ENCODE data around the gene VPS50.

VPS50 gene

DNA sequence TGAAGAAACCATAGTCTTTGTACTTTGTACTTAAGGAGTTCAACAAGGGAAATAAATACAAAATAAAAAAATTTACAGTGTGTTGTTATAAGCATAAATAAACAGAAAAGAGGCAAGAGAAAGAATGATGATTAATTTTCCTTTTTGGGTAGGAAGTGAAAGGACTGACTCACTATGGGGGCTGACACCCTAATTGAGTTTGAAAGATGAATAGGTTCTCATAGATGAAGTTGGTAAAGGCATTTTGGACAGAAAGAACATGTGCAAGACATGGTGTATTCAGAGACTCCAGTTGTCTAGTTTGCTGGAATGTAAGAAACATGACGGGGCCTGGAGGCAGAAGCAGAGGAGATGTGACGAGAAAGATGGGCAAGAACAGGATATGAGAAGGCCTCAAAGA lies 83.7 kb downstream of the VPS50 start:
- TF ChIP-seq, protein P1, sequence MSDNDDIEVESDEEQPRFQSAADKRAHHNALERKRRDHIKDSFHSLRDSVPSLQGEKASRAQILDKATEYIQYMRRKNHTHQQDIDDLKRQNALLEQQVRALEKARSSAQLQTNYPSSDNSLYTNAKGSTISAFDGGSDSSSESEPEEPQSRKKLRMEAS (IDR thresholded peaks at IDR 0.05) = no peak
- TF ChIP-seq FOXM1 (IDR thresholded peaks at IDR 0.05; ENCODE audit: borderline replicate concordance, low read depth) (no peak), ZBTB7A (IDR thresholded peaks at IDR 0.05; ENCODE audit: low read depth) (no peak), RAD21 (IDR thresholded peaks at IDR 0.05; ENCODE audit: low read depth) (no peak)

DNA sequence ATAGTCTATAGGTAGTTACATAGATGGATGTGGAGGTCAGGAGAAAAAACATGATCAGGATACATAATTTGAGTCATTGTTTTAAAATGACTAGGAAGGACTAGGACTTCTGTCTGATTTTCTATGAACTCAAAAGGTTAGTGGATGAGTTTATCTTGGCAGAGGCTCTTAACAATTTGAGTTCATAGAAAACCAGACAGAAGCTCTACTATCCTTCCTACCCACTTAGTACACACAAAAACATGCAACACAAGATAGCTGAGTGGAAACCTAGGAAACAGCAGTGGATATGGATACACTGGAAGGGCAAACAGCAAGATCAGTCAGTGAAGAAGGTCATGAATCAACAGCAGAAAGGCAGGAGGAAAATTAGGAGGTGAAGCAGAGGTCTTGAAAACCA lies 84.6 kb downstream of the VPS50 start:
- TF ChIP-seq, protein P2, sequence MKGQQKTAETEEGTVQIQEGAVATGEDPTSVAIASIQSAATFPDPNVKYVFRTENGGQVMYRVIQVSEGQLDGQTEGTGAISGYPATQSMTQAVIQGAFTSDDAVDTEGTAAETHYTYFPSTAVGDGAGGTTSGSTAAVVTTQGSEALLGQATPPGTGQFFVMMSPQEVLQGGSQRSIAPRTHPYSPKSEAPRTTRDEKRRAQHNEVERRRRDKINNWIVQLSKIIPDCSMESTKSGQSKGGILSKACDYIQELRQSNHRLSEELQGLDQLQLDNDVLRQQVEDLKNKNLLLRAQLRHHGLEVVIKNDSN (IDR thresholded peaks at IDR 0.05) = no peak
- no peak for TF ChIP-seq CEBPB (IDR thresholded peaks at IDR 0.05)
- TF ChIP-seq, protein P3, sequence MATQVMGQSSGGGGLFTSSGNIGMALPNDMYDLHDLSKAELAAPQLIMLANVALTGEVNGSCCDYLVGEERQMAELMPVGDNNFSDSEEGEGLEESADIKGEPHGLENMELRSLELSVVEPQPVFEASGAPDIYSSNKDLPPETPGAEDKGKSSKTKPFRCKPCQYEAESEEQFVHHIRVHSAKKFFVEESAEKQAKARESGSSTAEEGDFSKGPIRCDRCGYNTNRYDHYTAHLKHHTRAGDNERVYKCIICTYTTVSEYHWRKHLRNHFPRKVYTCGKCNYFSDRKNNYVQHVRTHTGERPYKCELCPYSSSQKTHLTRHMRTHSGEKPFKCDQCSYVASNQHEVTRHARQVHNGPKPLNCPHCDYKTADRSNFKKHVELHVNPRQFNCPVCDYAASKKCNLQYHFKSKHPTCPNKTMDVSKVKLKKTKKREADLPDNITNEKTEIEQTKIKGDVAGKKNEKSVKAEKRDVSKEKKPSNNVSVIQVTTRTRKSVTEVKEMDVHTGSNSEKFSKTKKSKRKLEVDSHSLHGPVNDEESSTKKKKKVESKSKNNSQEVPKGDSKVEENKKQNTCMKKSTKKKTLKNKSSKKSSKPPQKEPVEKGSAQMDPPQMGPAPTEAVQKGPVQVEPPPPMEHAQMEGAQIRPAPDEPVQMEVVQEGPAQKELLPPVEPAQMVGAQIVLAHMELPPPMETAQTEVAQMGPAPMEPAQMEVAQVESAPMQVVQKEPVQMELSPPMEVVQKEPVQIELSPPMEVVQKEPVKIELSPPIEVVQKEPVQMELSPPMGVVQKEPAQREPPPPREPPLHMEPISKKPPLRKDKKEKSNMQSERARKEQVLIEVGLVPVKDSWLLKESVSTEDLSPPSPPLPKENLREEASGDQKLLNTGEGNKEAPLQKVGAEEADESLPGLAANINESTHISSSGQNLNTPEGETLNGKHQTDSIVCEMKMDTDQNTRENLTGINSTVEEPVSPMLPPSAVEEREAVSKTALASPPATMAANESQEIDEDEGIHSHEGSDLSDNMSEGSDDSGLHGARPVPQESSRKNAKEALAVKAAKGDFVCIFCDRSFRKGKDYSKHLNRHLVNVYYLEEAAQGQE (IDR thresholded peaks at IDR 0.05; ENCODE audit: low read depth) = no peak
- TF ChIP-seq YY1 (IDR thresholded peaks at IDR 0.05; ENCODE audit: low read depth) = no peak
- TF ChIP-seq NFIC (IDR thresholded peaks at IDR 0.05) = no peak
- TF ChIP-seq ZBTB7A (IDR thresholded peaks at IDR 0.05; ENCODE audit: low read depth) = no peak
- TF ChIP-seq EP300 (IDR thresholded peaks at IDR 0.05; ENCODE audit: borderline replicate concordance) = no peak
- no peak for TF ChIP-seq FOXM1 (IDR thresholded peaks at IDR 0.05; ENCODE audit: borderline replicate concordance, low read depth)
- no peak for TF ChIP-seq EGR1 (IDR thresholded peaks at IDR 0.05)
- TF ChIP-seq CREB1 (IDR thresholded peaks at IDR 0.05; ENCODE audit: low read depth) = no peak
- no peak for TF ChIP-seq RAD21 (IDR thresholded peaks at IDR 0.05; ENCODE audit: low read depth)
- TF ChIP-seq, protein P1 (IDR thresholded peaks at IDR 0.05) = no peak

DNA sequence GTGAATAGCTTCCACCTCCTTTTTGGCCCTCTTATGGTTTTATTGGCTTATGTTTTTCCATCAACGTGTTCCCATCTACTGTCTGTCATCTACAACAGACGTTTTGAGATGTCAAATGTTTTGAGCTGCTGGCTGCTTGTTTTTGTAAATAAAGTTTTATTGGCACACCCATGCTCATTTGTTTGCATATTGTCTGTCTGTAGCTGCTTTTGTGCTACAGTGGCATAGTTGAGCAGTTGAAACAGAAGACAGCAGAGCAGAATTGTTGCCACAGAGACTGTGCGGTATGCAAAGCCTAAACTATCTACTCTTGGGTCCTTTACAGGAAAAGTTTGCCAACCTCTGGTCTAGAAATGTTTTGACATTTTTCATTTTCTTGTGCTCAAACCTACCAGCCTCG lies 88.7 kb downstream of the VPS50 start:
- TF ChIP-seq NFIC (IDR thresholded peaks at IDR 0.05) = no peak
- no peak for TF ChIP-seq CEBPB (IDR thresholded peaks at IDR 0.05)
- TF ChIP-seq, protein P2 (IDR thresholded peaks at IDR 0.05) = no peak
- no peak for TF ChIP-seq EGR1 (IDR thresholded peaks at IDR 0.05)
- no peak for TF ChIP-seq EP300 (IDR thresholded peaks at IDR 0.05; ENCODE audit: borderline replicate concordance)
- TF ChIP-seq, protein P3 (IDR thresholded peaks at IDR 0.05; ENCODE audit: low read depth) = no peak
- TF ChIP-seq TCF12 (IDR thresholded peaks at IDR 0.05; ENCODE audit: low read depth) = no peak
- TF ChIP-seq ZBTB7A (IDR thresholded peaks at IDR 0.05; ENCODE audit: low read depth) = no peak
- TF ChIP-seq, protein P1 (IDR thresholded peaks at IDR 0.05) = no peak
- no peak for TF ChIP-seq TAF1 (IDR thresholded peaks at IDR 0.05; ENCODE audit: low read depth)
- no peak for TF ChIP-seq YY1 (IDR thresholded peaks at IDR 0.05; ENCODE audit: low read depth)

DNA sequence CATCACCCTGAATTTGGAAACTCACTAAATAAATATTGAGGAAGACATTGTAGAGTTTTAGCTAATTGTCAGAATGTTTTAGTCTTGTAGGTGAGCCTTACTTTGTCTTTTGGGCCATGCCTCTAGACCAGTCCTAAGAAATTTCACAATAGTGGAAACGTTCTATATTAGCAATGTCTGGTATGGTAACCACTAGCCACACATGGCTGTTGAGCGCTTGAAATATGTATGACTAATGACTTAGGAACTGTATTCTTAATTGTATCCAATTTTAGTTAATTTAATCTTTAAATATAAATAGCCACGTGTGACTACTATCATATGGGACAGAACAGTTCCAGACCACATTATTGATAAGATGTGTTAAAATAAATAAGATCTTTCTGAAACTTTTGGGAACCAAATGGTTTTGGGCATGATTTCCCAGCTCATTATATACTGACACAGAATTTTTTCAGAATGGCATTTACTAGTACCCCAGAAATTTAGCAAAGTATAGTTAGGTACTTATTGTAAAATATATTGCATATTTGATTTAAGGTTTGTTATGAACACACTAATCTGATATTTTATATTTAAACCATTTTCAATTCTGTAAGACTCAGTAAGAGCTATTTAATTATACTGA lies 95.0 kb downstream of the VPS50 start:
- TF ChIP-seq, protein P1 (IDR thresholded peaks at IDR 0.05) = no peak
- TF ChIP-seq TCF12 (IDR thresholded peaks at IDR 0.05; ENCODE audit: low read depth) (no peak), EGR1 (IDR thresholded peaks at IDR 0.05) (no peak), RAD21 (IDR thresholded peaks at IDR 0.05; ENCODE audit: low read depth) (no peak), TEAD4 (IDR thresholded peaks at IDR 0.05) (peak; percentile 63; the same call in 1 of the 2 replicates), ZBTB7A (IDR thresholded peaks at IDR 0.05; ENCODE audit: low read depth) (no peak), CEBPB (IDR thresholded peaks at IDR 0.05) (peak; percentile 55; the same call in 1 of the 2 replicates)

DNA sequence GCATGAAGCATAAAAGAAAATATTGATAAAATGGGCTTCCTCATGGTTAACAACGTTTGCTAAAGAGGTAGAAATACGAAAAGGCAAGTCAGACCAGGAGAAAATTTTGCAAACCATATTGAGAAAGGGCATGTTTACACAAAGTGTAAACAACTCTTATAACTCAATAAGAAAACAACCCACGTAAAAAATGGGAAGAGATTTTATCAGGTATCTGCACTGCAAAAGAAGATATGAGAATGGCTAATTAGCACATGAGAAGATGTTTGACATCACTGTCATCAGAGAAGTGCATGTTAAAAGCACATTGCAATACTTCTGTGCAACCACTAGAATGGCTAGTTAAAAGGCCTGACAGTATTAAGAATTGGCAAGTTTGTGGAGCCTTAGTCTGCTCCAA lies 99.5 kb downstream of the VPS50 start:
- TF ChIP-seq EGR1 (IDR thresholded peaks at IDR 0.05) (no peak), NFIC (IDR thresholded peaks at IDR 0.05) (no peak), CEBPB (IDR thresholded peaks at IDR 0.05) (no peak), TCF12 (IDR thresholded peaks at IDR 0.05; ENCODE audit: low read depth) (no peak), RAD21 (IDR thresholded peaks at IDR 0.05; ENCODE audit: low read depth) (no peak), CREB1 (IDR thresholded peaks at IDR 0.05; ENCODE audit: low read depth) (no peak), YY1 (IDR thresholded peaks at IDR 0.05; ENCODE audit: low read depth) (no peak), TAF1 (IDR thresholded peaks at IDR 0.05; ENCODE audit: low read depth) (no peak), FOXM1 (IDR thresholded peaks at IDR 0.05; ENCODE audit: borderline replicate concordance, low read depth) (no peak), EP300 (IDR thresholded peaks at IDR 0.05; ENCODE audit: borderline replicate concordance) (no peak), TEAD4 (IDR thresholded peaks at IDR 0.05) (no peak), ZBTB7A (IDR thresholded peaks at IDR 0.05; ENCODE audit: low read depth) (no peak)
- TF ChIP-seq, protein P2 (IDR thresholded peaks at IDR 0.05) = no peak
- TF ChIP-seq, protein P1 (IDR thresholded peaks at IDR 0.05) = no peak
- TF ChIP-seq, protein P3 (IDR thresholded peaks at IDR 0.05; ENCODE audit: low read depth) = no peak
